ENCODE data around the gene MEGF11.
A peak's percentile ranks its signal among the peaks of the same experiment; 100 is the strongest.

The MEGF11 gene

GRCh38 chr15:65949011-65949410, 304.5 kb downstream of the MEGF11 start:
- no peak for DNase-seq (ENCODE audit: low read depth)
- TF ChIP-seq CTCF (IDR thresholded peaks at IDR 0.05; ENCODE audit: low read depth, low read length, missing control alignments) = no peak

GRCh38 chr15:65948383-65948782, 305.2 kb downstream of the MEGF11 start:
- H3K4me3 ChIP-seq (ENCODE audit: low read depth, low read length) = no peak overlapping the region
- no peak for TF ChIP-seq CTCF (IDR thresholded peaks at IDR 0.05; ENCODE audit: low read depth, low read length, missing control alignments)
- DNase-seq (ENCODE audit: low read depth) = no peak

More at GRCh38 chr15:65949011-65949410, 304.5 kb downstream of the MEGF11 start:
- H3K4me3 ChIP-seq (ENCODE audit: low read depth, low read length) = no peak overlapping the region

- DNase-seq (ENCODE audit: low read depth) = no peak
- H3K4me3 ChIP-seq (ENCODE audit: low read depth, low read length) = no peak overlapping the region
- no peak for TF ChIP-seq CTCF (IDR thresholded peaks at IDR 0.05; ENCODE audit: low read depth, low read length, missing control alignments)
Measured at GRCh38 chr15:65947041-65947440, 306.5 kb downstream of the MEGF11 start.

GRCh38 chr15:65945616-65946015, 307.9 kb downstream of the MEGF11 start:
- H3K4me3 ChIP-seq (ENCODE audit: low read depth, low read length) = no peak overlapping the region
- no peak for DNase-seq (ENCODE audit: low read depth)
- TF ChIP-seq CTCF (IDR thresholded peaks at IDR 0.05; ENCODE audit: low read depth, low read length, missing control alignments) = peak; percentile 17

- TF ChIP-seq CTCF (IDR thresholded peaks at IDR 0.05; ENCODE audit: low read depth, low read length, missing control alignments) = no peak
- no peak overlapping the region for H3K4me3 ChIP-seq (ENCODE audit: low read depth, low read length)
- DNase-seq (ENCODE audit: low read depth) = no peak
Measured at GRCh38 chr15:65944404-65944803, 309.1 kb downstream of the MEGF11 start.

GRCh38 chr15:65942436-65942835, 311.1 kb downstream of the MEGF11 start:
- DNase-seq (ENCODE audit: low read depth) = no peak
- no peak overlapping the region for H3K4me3 ChIP-seq (ENCODE audit: low read depth, low read length)
- no peak for TF ChIP-seq CTCF (IDR thresholded peaks at IDR 0.05; ENCODE audit: low read depth, low read length, missing control alignments)

GRCh38 chr15:65940618-65940909, 313.0 kb downstream of the MEGF11 start:
- DNase-seq (ENCODE audit: low read depth) = no peak
- H3K4me3 ChIP-seq (ENCODE audit: low read depth, low read length) = no peak overlapping the region
- TF ChIP-seq CTCF (IDR thresholded peaks at IDR 0.05; ENCODE audit: low read depth, low read length, missing control alignments) = no peak
